Immature natural killer cell (primary cell): ENCODE measurements around the gene MTCL3.

ENCODE experiments used
- DNase-seq, 3 donors: peaks; one replicate each; pipeline ENCODE4 v3.0.0; 2022; ENCODE audit warnings: mixed read lengths in 1 of 3
- H3K27ac Mint-ChIP-seq, 6 donors: one replicate each; pipeline ENCODE4 v1.8.0; 2020; ENCODE audit warnings: mixed read lengths in 6 of 6, mild to moderate bottlenecking in 5 of 6, inconsistent platforms in 4 of 6, moderate library complexity in 3 of 6
- H3K27me3 Mint-ChIP-seq, 3 donors: one replicate each; pipeline ENCODE4 v1.8.0; 2020 to 2021; ENCODE audit warnings: low read depth in 3 of 3, mild to moderate bottlenecking in 3 of 3, mixed read lengths in 3 of 3, moderate library complexity in 3 of 3, inconsistent platforms in 1 of 3
- H3K36me3 Mint-ChIP-seq, 3 donors: one replicate each; pipeline ENCODE4 v1.8.0; 2020; ENCODE audit warnings: mixed read lengths in 3 of 3, inconsistent platforms in 2 of 3, mild to moderate bottlenecking in 2 of 3
- H3K4me1 Mint-ChIP-seq, 2 donors: one replicate each; pipeline ENCODE4 v1.8.0; 2020; ENCODE audit warnings: inconsistent platforms in 2 of 2, mild to moderate bottlenecking in 2 of 2, mixed read lengths in 2 of 2, moderate library complexity in 1 of 2
- H3K4me3 Mint-ChIP-seq, 5 donors: one replicate each; pipeline ENCODE4 v1.8.0; 2020; ENCODE audit warnings: mild to moderate bottlenecking in 5 of 5, mixed read lengths in 5 of 5, inconsistent platforms in 3 of 5, moderate library complexity in 3 of 5
- H3K9me3 Mint-ChIP-seq, 6 donors: one replicate each; pipeline ENCODE4 v1.8.0; 2020; ENCODE audit warnings: mild to moderate bottlenecking in 6 of 6, mixed read lengths in 6 of 6, inconsistent platforms in 4 of 6, moderate library complexity in 3 of 6

MTCL3 gene

DNA sequence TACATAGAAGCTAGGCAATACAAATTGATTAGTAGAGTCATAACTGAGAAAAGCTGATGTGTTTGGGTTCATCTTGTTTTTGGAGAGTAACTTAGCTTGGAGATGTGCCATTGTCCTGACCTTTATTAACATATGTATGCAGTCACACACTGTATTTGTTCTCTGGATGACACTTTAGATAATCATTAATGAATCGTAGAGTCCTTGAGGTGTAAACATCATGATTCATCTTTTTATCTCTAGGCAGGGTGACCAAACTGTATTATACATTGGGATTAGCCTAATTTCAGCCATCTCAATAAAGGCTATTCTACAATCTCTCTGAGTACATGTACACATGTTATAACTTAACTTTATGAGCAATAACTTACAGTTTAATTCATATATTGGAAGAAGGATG lies 3.6 kb upstream of the MTCL3 start:
- Mint-ChIP-seq H3K27ac (no peak overlapping the region), H3K4me3 (no peak overlapping the region), H3K27me3 (peaks cover 2 to 23% (median 11%) of the 10 kb centered on the region in 3 donors), H3K4me1 (peaks cover 0 to 5% of the 10 kb centered on the region in 2 donors), H3K36me3 (no peaks in the 10 kb centered on the region), H3K9me3 (peaks cover 0 to 13% (median under 1%) of the 10 kb centered on the region in 6 donors)
- no peak for DNase-seq

- Mint-ChIP-seq H3K36me3 (no peaks in the 10 kb centered on the region), H3K27me3 (peaks cover 16 to 24% (median 18%) of the 10 kb centered on the region in 3 donors), H3K9me3 (peaks cover 0 to 21% (median under 1%) of the 10 kb centered on the region in 6 donors), H3K4me3 (no peak overlapping the region), H3K4me1 (peaks cover 10 to 20% of the 10 kb centered on the region in 2 donors), H3K27ac (no peak overlapping the region)
- no peak for DNase-seq
Measured at GRCh38 chr6:127520066-127520465, 931 bp upstream of the MTCL3 start.

DNA sequence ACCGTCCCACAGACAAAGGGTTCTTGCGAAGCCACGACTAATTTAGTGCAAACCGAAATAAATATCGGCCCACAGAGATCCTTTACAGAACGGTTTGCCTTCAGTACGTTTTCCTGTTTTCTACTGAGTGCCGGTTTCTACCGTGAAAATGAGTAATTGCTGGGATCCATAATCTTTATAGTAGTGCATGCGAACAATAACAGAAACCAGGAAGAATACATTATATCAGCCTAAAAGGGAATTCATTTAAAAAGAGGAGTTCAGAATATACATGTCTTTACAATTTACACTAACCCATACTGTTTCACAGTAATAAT lies 292 bp upstream of the MTCL3 start:
- Mint-ChIP-seq H3K27me3 (peaks cover 17 to 27% (median 22%) of the 10 kb centered on the region in 3 donors), H3K4me1 (peaks cover 15 to 25% of the 10 kb centered on the region in 2 donors), H3K36me3 (no peaks in the 10 kb centered on the region), H3K4me3 (no peak overlapping the region), H3K27ac (no peak overlapping the region), H3K9me3 (peaks cover 0 to 25% (median under 1%) of the 10 kb centered on the region in 6 donors)
- no peak for DNase-seq

DNA sequence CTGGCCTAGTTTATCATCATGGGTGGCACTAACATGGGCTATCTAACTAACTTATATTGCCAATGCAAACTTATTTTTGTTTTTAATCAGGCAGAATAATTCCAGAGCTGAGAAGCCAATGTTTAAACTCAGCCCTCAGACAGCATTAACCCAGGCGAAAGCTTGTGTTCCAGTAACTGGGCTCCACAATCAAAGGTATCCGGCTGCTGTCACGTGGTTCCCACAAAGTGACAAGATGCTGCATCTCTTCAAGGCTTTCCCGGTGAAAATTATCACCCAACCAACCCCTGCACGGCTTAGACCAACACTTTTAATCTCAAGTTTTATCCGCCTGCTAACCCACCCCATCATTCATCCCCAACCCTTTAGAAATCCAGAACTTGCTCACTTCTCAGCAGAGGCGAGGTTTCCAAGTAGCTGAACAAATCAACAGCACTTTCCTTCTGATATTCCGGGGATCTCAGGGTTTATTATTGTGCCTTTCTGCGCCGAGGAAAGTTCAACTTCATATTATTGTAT lies 885 bp downstream of the MTCL3 start:
- no peak overlapping the region for H3K27ac Mint-ChIP-seq
- peak overlapping the region in 2 of 5 donors; percentile 5 to 20 for H3K4me3 Mint-ChIP-seq
- H3K4me1 Mint-ChIP-seq, result peaks cover 17 to 25% of the 10 kb centered on the region in 2 donors
- no peak for DNase-seq
- H3K36me3 Mint-ChIP-seq, result no peaks in the 10 kb centered on the region
- peaks cover 0 to 25% (median under 1%) of the 10 kb centered on the region in 6 donors for H3K9me3 Mint-ChIP-seq
- H3K27me3 Mint-ChIP-seq, result peaks cover 26 to 33% (median 30%) of the 10 kb centered on the region in 3 donors

DNA sequence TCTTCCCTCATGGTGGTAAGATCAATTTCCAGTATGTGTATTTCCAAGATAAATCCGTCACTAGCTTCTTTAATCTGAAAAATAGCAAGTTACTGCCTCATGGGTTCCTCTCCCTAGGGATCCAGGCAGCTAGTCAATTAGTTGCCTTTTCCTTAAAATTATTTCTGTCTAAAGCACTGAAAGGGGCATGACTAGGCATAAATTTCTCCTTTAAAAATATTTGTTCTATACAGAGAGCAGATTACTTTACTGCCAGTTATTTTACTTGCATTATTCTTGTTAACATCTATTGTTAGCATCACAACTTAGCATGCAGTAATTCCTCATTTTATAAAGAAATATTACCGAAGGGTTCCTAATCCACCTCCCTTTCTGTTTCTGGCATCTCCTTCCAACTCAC lies 1.4 kb downstream of the MTCL3 start:
- no peaks in the 10 kb centered on the region for H3K36me3 Mint-ChIP-seq
- peaks cover 0 to 25% (median under 1%) of the 10 kb centered on the region in 6 donors for H3K9me3 Mint-ChIP-seq
- H3K4me1 Mint-ChIP-seq, result peaks cover 17 to 25% of the 10 kb centered on the region in 2 donors
- H3K27me3 Mint-ChIP-seq, result peaks cover 26 to 33% (median 30%) of the 10 kb centered on the region in 3 donors
- no peak overlapping the region for H3K27ac Mint-ChIP-seq
- DNase-seq, result no peak
- H3K4me3 Mint-ChIP-seq, result peak overlapping the region in 1 of 5 donors; percentile 27

DNA sequence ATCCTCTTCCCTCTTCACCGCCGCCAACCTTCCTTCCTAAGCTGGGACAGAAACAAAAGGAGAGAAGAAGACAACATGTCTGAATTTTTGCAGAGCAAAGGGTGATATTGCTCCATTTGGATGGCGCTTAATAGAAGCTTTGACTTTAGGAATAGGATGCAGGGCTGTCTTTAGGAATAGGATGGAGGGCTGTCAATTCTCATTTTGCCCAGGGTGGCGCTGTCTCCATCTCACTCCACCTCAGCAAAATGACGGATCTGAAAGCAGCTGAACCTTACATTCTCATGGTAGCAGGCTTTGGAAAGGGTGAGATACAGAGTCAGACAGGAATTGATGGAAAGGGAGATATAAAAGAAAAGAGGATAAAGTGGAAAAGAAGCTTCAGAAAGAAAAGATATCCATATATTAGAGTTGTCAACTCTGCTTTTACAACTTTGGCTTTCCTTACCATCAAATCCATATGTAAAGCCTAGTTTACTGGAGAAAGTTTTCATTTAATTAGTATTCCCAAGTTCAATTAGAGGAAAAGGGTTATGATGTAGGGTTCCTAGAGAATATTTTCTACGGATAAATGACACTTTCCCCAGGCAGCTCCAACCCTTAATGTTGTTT lies 2.4 kb downstream of the MTCL3 start:
- peaks cover 17 to 25% of the 10 kb centered on the region in 2 donors for H3K4me1 Mint-ChIP-seq
- H3K4me3 Mint-ChIP-seq, result peak overlapping the region; percentile 75 to 84 (median 81)
- peaks cover 30 to 32% (median 31%) of the 10 kb centered on the region in 3 donors for H3K27me3 Mint-ChIP-seq
- peak in 1 of 3 donors; percentile 7 for DNase-seq
- H3K9me3 Mint-ChIP-seq, result peaks cover 0 to 25% (median under 1%) of the 10 kb centered on the region in 6 donors
- H3K36me3 Mint-ChIP-seq, result no peaks in the 10 kb centered on the region
- H3K27ac Mint-ChIP-seq, result no peak overlapping the region

DNA sequence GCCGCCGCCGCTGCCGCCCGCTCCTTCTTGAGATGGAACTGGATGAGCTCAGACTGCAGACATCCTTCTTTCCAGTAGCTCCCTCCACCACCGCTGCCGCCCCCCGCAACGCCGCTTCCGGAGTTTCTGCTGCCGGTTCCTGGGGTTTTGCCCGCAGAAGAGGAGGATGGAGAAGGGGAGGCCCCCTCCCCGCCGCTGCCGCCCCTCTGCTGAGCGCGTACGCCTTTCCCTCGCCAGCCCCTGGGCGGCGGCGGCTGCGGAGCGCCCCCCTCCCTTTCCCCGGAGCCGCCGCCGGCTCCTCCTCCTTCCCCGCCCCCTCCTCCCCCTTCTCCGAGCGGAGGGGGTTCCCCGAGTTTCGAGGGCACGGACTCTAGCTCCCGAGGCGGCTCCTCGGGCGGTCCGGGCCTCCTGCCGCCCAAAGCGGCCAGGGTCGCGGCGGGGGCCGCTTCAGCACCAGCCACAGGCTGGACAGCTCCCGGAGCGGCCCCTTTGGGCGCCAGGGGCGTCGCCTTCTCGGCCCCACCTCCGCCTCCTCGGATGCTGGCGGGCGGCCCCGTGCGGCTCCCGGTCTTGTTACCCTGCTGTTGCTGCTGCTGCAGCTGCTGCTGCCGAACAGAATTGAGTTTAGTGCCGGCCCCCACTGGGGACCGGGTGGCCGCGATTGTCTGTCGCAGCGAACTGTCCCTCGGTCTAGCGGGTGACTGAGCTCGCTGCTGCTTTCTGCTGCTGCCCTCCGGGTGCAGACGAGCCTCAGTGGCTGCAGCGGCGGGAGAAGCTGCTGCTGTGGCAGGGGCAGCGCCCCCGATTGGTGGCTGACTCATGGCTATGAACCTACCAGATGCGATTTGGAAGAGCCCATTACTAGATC lies 3.1 kb downstream of the MTCL3 start:
- peaks cover 0 to 25% (median under 1%) of the 10 kb centered on the region in 6 donors for H3K9me3 Mint-ChIP-seq

GRCh38 chr6:127515234-127515793 lies 3.8 kb downstream of the MTCL3 start:
- Mint-ChIP-seq H3K9me3 (peaks cover 0 to 25% (median under 1%) of the 10 kb centered on the region in 6 donors), H3K4me1 (peaks cover 17 to 25% of the 10 kb centered on the region in 2 donors), H3K27me3 (peaks cover 30 to 36% (median 31%) of the 10 kb centered on the region in 3 donors), H3K4me3 (peak overlapping the region; percentile 71 to 80 (median 77)), H3K36me3 (no peaks in the 10 kb centered on the region), H3K27ac (no peak overlapping the region)
- no peak for DNase-seq

More for the DNA sequence above, 3.1 kb downstream of the MTCL3 start:
- DNase-seq, result peak; percentile 36 to 62 (median 44)
- H3K36me3 Mint-ChIP-seq, result no peaks in the 10 kb centered on the region
- peaks cover 17 to 25% of the 10 kb centered on the region in 2 donors for H3K4me1 Mint-ChIP-seq
- H3K4me3 Mint-ChIP-seq, result peak overlapping the region; percentile 75 to 84 (median 81)
- peaks cover 30 to 31% (median 31%) of the 10 kb centered on the region in 3 donors for H3K27me3 Mint-ChIP-seq
- H3K27ac Mint-ChIP-seq, result no peak overlapping the region

- Mint-ChIP-seq H3K4me1 (peaks cover 17 to 25% of the 10 kb centered on the region in 2 donors), H3K36me3 (no peaks in the 10 kb centered on the region), H3K4me3 (peak overlapping the region; percentile 71 to 80 (median 77)), H3K27ac (no peak overlapping the region), H3K9me3 (peaks cover 0 to 25% (median 2%) of the 10 kb centered on the region in 6 donors), H3K27me3 (peaks cover 30 to 36% (median 31%) of the 10 kb centered on the region in 3 donors)
- no peak for DNase-seq
Measured at GRCh38 chr6:127514773-127515227, 4.3 kb downstream of the MTCL3 start.

GRCh38 chr6:127514179-127514772 lies 4.9 kb downstream of the MTCL3 start:
- Mint-ChIP-seq H3K27me3 (peaks cover 30 to 36% (median 31%) of the 10 kb centered on the region in 3 donors), H3K36me3 (no peaks in the 10 kb centered on the region), H3K9me3 (peaks cover 0 to 20% (median 1%) of the 10 kb centered on the region in 6 donors), H3K4me3 (peak overlapping the region; percentile 35 to 77 (median 53)), H3K27ac (no peak overlapping the region), H3K4me1 (peaks cover 17 to 25% of the 10 kb centered on the region in 2 donors)
- DNase-seq, result no peak

DNA sequence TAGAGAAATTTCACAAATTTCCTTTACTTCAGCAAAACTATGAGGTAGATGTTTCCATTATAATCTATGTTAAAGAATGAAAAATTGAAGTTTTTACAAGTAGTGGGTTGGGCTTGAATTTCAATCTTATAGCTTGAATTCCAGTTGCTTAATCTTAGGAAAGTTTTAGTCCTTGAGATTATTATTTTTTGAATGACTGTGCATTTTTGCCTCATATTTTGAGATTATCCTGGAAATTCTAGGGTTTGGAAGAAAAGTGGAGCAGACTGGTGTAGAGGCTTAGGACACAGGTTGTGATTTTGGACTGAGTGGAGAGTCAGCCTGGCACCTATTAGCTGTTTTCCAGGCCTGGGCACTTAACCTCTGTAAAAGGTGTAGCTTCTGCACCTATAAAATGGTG lies 5.7 kb downstream of the MTCL3 start:
- Mint-ChIP-seq H3K27ac (no peak overlapping the region), H3K4me1 (peaks cover 17 to 25% of the 10 kb centered on the region in 2 donors), H3K4me3 (no peak overlapping the region), H3K9me3 (peaks cover 0 to 18% (median 1%) of the 10 kb centered on the region in 6 donors), H3K36me3 (no peaks in the 10 kb centered on the region), H3K27me3 (peaks cover 27 to 30% (median 30%) of the 10 kb centered on the region in 3 donors)
- no peak for DNase-seq

DNA sequence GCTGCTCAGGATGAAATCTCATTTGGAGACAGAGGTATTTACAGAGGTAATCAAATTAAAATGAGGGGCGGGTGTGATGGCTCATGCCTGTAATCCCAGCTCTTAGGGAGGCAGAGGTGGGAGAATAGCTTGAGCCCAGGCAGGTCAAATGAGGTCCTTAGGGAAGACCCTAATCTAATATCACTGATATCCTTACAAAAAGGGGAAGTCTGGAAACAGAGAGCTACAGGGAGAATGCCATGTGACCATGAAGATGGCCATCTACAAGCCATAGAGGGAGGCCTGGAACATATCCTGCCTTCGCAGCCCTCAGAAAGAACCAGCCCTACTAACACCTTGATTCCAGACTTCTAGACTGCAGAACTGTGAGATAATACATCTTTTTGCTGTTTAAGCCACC lies 8.3 kb downstream of the MTCL3 start:
- Mint-ChIP-seq H3K27me3 (peaks cover 16 to 24% (median 17%) of the 10 kb centered on the region in 3 donors), H3K4me1 (peaks cover 8 to 9% of the 10 kb centered on the region in 2 donors), H3K4me3 (no peak overlapping the region), H3K27ac (no peak overlapping the region), H3K36me3 (no peaks in the 10 kb centered on the region), H3K9me3 (peaks cover 0 to 4% (median 1%) of the 10 kb centered on the region in 6 donors)
- no peak for DNase-seq

DNA sequence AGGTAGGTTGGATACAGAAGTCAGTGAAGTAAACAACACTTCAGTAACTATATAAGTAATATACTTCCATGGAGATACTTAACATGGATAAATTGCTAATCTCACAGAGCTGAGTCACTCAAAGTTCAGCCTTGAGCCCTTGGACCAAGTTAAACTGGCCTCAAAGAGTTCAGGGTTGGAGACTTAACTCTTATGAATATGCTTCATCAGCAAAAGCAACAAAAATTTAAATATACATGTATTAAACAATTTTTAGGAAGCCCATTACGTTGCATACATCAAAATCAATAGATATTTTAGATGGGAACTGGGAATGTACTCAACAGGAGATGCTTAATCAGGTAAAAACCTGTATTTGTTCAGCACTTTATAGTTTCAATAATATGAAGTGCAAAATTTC lies 12.2 kb downstream of the MTCL3 start:
- Mint-ChIP-seq H3K9me3 (peaks cover 0 to 2% (median 0%) of the 10 kb centered on the region in 6 donors), H3K36me3 (no peaks in the 10 kb centered on the region), H3K27ac (no peak overlapping the region), H3K4me3 (no peak overlapping the region), H3K4me1 (no peaks in the 10 kb centered on the region), H3K27me3 (peaks cover 0 to 5% (median 0%) of the 10 kb centered on the region in 3 donors)
- no peak for DNase-seq
